ENCODE measurements around the gene ZP3.
"Not testable (repeated sequence)": the region's sequence is repeated elsewhere in the genome, so short reads cannot be mapped to it uniquely, and the experiment has no call there.

The ZP3 gene

DNA sequence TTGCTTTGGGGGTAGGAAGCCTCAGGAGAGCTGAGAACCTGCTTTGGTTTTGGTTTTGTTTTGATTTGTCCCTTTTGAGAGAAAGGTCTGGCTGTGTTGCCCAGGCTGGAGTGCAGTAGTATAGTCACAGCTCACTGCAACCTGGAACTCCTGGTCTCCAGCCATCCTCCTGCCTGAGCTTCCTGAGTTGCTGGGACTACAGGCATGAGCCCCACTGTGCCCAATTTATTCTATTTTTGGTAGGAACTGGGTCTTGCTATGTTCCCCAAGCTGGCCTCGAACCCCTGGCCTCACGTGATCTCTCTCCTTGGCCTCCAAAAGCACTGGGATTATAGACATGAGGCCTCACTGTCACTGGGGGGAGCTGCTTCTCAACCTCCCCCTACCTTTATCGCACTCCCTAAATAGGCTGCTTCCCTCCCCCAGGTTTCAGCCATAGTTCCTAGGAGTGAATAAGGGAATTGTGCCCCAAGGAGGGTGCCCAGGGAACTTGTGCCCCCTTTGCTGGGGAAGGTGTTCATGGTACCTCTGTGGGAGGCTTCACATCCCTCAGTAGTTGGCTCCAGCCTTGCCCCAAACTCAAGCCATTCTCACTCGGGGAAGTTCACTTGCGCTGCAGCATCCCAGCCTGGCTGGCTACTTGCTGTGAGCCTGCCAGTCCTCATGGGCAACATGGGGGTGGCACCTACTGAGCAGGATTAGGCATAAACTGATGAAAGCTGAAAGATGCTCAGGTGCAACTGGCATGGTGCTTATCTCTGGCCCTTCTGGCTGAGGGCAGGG, 18.1 kb downstream of the ZP3 start:
- not testable (repeated sequence) for DNase-seq (ENCODE audit: low read depth)

- DNase-seq (ENCODE audit: low read depth) = not testable (repeated sequence)
These were observed 19.1 kb downstream of the ZP3 start for GRCh38 chr7:76443846-76444245.

- not testable (repeated sequence) for DNase-seq (ENCODE audit: low read depth)
These were observed 20.8 kb downstream of the ZP3 start for GRCh38 chr7:76445577-76446008.

GRCh38 chr7:76457017-76457416, 32.3 kb downstream of the ZP3 start:
- not testable (repeated sequence) for DNase-seq (ENCODE audit: low read depth)

DNA sequence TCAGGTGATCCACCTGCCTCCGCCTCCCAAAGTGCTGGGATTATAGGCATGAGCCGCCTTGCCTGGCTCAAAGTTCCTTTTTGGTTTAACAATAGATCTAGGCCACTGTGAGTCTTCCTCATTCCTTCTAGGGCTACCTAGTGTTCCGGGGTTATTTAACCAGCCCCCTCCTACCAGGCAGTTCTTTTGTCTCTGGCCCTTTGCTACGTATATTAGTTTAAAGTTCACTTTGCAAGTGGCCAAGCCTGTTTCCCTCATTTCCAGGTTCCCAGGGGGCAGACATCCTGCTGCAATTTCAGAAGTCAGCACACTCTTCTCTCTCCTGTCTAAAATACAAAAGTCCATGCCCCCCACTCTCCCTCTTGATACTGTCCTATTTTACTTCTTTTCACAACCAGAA, 33.8 kb downstream of the ZP3 start:
- DNase-seq (ENCODE audit: low read depth) = not testable (repeated sequence)

- not testable (repeated sequence) for DNase-seq (ENCODE audit: low read depth)
These were observed 36.0 kb downstream of the ZP3 start for GRCh38 chr7:76460767-76461166.

GRCh38 chr7:76461464-76462101, 36.8 kb downstream of the ZP3 start, which contains the start of gene DTX2:
Gene DTX2 (plus strand): TSS chr7:76461709. CDS start chr7:76480510, 18,801 bp downstream.
- DNase-seq (ENCODE audit: low read depth) = peak; percentile 26

DNA sequence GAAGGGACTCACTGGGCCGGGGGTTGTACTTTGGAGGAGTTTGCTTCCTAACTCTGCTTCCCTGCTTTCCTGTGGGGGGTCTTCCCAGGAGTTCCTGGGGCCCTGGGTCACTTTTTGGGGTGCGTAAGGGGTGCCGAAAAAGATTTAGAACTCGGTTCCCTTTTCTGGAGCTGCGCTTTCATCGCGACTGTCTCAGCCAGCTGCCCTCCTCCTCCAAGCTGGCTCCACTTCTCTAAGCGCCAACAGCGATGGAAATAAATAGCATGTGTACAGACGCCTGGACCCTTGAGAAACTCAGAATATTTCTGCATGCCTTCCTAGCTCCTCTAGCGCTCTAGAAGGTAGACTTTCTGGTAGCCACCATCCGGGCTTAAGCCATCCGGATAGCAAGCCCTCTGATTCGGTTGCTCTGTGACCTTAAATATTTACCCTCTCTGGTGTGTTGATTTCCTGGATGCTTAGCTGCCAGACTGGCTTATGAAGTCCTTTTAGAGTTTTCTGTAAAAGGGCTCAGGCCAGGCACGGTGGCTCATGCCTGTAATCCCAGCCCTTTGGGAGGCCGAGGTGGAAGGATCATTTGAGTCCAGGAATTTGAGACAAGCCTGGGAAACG, 37.6 kb downstream of the ZP3 start:
- DNase-seq (ENCODE audit: low read depth) = not testable (repeated sequence)

DNA sequence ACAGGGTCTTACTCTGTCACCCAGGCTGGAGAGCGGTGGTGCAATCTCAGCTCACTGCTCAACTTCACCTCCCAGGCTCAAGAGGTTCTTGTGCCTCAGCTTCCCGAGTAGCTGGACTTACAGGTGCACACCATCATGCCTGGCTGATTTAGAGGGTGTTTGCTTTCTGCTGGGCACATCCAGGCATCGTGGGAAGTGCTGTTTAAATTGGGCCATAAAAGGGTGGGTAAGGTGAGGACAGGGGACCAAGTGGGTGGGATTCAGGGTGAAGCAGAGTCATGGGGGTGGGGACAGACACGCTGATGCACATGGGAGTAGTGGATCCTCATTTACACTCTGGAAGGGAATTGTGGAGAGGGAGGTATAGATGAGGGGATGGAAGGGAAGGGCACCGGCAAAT, 40.2 kb downstream of the ZP3 start:
- not testable (repeated sequence) for DNase-seq (ENCODE audit: low read depth)

GRCh38 chr7:76465950-76466349, 41.2 kb downstream of the ZP3 start:
- not testable (repeated sequence) for DNase-seq (ENCODE audit: low read depth)

- DNase-seq (ENCODE audit: low read depth) = not testable (repeated sequence)
These were observed 43.1 kb downstream of the ZP3 start for GRCh38 chr7:76467743-76468404.

DNA sequence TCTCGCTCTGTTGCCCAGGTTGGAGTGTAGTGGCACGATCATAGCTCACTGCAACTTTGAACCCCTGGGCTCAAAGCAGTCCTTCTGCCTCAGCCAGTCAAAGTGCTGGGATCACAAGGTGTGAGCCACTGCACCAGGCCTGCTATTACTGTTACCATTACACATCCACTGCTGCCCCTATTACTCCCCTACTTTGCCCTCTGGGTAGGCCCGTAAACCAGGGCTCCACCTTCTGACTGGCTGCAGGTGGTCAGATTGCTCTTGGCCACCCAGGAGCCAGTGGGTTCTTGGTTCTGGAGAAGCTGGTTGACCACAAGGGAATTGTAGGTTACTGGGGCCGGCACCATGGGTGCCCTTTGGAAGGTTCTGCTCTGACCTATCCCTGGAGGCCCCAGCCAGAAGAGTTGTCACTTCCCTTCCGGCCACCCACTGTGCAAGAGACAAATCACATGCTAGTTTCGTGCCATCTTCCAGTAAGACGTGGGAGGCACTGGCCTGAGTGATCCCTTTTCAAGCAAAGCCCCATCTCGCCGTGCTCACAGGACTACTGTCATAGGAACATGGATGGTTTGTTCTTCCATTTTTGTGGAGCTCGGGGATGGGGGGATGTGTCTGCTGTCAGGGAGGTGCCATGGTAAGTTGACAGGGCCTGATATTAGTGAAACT, 46.9 kb downstream of the ZP3 start:
- not testable (repeated sequence) for DNase-seq (ENCODE audit: low read depth)

DNA sequence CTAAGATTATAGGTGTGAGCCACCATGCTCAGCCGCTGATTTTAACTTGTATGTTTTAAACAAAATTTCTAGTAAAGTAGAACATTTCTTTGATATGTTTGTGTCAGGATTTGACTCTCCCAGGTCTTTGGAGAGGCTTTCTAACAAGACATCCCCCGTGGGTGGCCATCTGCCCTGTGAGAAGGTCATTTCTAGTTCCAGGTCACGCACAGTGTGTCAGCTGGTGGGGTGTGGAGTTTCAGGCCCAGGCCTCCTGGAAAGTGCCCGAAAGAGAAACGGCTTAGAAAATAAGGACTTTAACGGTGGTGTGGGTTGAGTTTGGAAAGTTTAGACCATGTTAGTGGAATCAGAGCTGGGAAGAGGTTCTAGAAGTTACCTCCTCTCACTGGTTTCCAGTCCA, 48.3 kb downstream of the ZP3 start:
- DNase-seq (ENCODE audit: low read depth) = not testable (repeated sequence)

- DNase-seq (ENCODE audit: low read depth) = not testable (repeated sequence)
These were observed 51.5 kb downstream of the ZP3 start for GRCh38 chr7:76476280-76476679.

DNA sequence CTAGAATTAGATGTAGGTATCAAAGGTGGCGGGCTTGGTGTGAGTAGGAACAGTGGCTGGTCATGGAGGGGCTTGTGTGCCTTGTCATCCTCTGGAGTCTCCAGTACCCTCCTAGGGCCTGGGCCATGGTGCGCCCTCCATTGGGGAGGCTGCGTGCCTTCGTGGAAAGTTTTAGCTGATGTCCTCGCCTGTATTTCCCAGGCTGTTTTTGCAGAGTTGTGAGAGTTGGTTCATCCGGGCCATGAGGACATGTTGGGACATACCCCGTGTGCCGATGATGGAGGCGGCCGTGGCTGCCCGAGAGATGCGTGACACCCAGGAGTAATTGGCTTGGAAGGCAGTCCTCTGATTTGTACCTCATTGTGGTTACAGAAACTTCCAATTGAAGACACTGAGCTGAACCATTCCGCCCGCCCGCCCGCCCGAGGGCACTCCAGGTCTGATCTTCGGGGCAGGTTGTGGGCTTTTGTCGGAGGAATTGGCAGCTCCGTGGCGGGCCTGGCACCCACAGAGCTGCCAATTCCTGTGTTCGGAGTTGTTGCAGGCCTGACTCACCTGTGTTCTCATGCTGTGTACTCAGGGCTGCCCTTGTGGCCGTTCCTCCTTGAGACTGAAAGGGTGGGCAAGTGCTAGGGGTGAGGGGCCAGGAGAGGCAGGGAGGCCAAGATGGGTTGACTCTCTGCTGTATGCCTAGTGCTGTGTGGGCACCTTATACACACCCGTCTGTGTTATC, 52.2 kb downstream of the ZP3 start:
- not testable (repeated sequence) for DNase-seq (ENCODE audit: low read depth)

DNA sequence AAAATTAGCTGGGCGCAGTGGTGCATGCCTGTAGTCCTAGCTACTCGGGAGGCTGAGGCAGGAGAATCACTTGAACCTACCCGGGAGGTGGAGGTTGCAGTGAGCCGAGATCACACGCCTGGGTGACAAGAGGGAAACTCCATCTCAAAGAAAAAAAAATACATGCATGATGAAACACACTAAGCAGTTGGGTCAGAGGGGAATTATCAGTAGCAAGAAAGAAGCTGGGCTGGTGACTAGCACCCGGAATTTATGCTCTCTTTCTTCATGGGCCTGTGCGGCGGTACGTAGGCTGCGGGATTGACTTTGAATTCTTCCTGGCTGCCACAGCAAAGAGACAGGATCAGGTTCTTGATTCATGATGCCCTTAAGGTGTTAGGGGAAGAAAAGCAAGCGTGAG, 54.9 kb downstream of the ZP3 start:
- not testable (repeated sequence) for DNase-seq (ENCODE audit: low read depth)

GRCh38 chr7:76480403-76481253, 55.9 kb downstream of the ZP3 start:
- not testable (repeated sequence) for DNase-seq (ENCODE audit: low read depth)

DNA sequence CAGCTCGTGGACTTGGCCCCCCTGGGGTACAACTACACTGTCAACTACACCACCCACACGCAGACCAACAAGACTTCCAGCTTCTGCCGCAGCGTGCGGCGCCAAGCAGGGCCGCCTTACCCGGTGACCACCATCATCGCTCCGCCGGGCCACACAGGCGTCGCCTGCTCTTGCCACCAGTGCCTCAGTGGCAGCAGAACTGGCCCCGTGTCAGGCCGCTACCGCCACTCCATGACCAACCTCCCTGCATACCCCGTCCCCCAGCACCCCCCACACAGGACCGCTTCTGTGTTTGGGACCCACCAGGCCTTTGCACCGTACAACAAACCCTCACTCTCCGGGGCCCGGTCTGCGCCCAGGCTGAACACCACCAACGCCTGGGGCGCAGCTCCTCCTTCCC, 57.9 kb downstream of the ZP3 start:
- DNase-seq (ENCODE audit: low read depth) = not testable (repeated sequence)

- not testable (repeated sequence) for DNase-seq (ENCODE audit: low read depth)
These were observed 58.3 kb downstream of the ZP3 start for GRCh38 chr7:76483081-76483480.

- DNase-seq (ENCODE audit: low read depth) = not testable (repeated sequence)
These were observed 59.7 kb downstream of the ZP3 start for GRCh38 chr7:76484456-76484855.
